Activated CD4-positive, CD25-positive, alpha-beta regulatory T cell treated with anti-CD3 and anti-CD28 coated beads, Interleukin-2, amount 50 U/mL, for 72 hours (primary cell): Measurements from ENCODE around the gene ASTE1.
"Not testable (repeated sequence)": the region's sequence is repeated elsewhere in the genome, so short reads cannot be mapped to it uniquely, and the experiment has no call there.

Source experiments
- DNase-seq: peaks from one replicate; pipeline ENCODE4 v3.0.0; 2021

Gene ASTE1

GRCh38 chr3:131026321-131027151 lies at the start of gene ASTE1, which contains the start of gene NEK11:
Gene ASTE1, minus strand, starts transcription at chr3:131026825. Its CDS starts 1,519 bp downstream, at chr3:131025306.
Gene NEK11, plus strand, starts transcription at chr3:131026877. Its CDS starts 2,832 bp downstream, at chr3:131029709.
- peak; percentile 89 for DNase-seq

DNA sequence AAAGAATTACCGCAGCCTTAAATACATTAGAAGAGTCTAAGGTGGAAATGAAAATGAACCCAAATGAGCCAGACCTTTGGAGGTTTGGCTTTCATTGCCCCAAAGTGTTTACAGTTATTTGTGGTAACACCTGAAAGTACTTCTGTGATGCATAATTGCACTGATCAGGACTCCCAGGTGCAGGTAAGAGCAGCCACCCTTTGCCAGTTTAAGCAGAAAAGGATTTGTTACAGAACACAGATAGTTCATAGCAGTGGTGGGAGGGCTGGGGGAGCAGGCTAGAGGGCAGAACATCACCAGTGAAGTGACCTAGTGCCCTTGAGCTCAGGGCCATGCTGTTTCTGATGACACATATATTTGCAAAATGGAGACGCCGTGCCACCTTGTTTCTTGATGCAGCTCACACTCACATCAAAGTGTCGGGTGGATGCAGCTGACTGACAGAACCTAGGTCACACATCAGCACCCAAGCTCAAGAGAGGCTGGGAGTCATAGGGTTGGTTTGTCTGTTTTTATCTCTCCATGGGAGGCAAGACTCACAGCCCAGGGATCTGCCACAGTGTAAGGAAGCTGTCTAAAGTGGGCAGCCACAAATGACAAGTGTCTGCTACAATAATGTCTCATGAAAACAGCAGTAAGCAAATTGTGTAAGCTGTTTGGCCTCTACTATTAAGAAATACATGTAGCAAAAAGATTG lies 49.2 kb upstream of the ASTE1 start:
- DNase-seq: no peak

DNA sequence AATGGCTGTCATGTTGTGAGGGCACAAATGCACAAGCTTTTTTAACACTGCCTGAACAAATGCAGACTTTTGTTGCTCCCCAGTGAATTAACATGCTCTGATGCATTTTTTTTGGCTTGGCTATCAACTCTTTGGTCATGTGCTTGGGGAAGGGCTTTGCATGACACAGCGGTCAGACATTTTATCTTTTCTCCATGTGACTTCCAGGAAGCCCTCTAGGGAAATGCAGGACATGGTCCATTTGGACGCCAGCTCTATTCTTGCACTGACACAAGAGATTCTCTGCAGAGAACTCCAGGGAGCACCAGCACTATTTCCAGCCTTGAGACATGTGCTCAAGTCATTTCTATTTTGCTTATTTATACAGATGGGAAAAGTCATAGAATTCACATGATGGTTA lies 46.2 kb upstream of the ASTE1 start:
- DNase-seq: no peak

DNA sequence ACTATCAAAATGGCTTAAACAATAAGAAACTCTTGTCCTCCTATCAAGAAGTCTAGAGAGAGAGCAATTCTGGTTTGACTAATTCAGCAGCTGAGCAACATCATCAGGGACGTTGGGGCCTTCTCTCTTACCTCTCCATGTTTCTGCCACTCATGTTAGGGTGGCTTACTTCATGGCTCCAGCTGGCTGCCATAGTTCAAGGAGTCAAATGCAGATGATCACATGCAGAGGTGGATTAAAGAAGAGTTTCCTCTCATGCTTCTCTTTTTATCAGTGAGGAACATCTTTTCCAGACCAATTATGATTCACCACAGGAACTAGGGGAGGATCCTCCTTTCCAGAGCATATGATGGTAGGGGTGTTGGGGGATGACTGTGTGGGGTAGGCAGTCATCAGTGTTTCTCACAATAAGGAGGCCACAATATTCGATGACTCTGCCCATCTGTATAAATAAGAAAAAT lies 45.5 kb upstream of the ASTE1 start:
- no peak for DNase-seq

GRCh38 chr3:131067983-131068382 lies 41.4 kb upstream of the ASTE1 start:
- DNase-seq: no peak

DNA sequence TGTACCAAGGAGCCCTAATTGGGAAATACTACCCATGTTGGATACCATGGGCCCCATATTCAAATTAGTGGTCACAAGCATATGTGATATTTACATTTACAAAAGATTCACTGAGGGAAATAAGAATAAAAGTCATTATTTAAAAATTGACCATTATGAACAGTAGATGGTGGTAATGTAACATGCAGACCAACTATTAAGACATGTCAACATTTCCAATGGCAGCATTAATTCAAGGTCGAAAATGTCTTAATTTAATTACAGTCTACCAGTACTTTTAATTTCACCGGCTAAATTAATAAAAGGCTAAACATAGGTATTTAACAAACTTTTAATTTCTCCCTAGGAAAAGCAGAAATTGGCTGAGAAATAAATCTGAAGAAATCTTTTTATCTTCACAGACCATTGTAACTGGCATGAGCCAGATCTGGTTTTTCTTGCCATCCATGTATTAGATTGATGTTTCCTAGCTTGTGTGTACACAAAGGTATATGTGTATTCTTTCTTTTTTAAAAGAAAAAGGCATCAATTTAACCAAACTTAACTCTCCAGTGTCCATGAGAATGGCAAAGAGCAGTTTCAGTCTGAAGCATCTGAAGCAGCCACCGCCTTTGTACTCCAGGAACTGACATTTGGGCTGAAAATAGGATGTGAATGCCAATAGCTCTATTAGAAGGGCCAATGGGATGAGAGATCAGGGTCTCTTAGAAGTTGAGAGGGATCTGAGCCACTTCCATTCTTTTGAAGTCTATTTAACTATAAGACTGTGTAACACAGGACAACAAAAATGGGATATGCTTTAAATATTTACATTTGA lies 26.6 kb upstream of the ASTE1 start:
- DNase-seq: no peak

DNA sequence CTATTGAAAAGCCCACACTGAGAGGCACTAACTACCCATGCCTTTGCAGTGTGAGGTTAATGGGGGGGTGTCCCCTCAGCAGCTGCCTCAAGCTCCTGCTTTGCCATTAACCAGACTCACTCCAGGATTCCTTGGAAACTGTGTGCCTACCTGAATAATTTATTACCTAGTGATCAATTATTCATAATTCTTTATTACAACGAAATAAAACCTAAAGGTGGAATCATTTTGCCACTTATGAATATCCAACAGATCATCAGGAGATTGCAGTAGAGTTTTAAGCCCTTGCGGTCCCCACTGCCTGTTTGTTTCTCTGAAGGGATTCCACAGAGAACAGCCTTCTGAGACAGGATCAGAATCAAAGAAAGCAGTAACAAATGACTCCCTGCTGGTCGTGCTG lies 23.4 kb upstream of the ASTE1 start:
- no peak for DNase-seq

- no peak for DNase-seq
Measured at GRCh38 chr3:131048030-131048429, 21.4 kb upstream of the ASTE1 start.

DNA sequence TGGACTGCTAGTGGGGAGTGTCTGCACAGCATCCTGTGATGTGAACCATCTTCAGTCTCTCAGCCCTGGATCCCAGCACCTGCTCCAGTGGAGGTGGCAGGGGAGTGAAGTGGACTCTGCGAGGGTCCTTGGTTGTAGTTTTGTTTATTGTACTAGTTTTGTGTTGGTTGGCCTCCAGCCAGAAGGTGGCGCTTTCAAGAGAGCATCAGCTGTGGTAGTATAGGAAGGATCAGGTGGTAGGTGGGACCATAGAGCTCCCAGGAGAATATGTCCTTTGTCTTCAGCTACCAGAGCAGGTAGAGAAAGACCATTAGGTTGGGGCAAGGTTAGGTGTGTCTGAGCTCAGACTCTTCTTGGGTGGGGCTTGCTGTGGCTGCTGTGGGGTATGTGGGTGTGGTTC lies 21.0 kb upstream of the ASTE1 start:
- no peak for DNase-seq

GRCh38 chr3:131042271-131042985 lies 15.8 kb upstream of the ASTE1 start:
- not testable (repeated sequence) for DNase-seq

DNA sequence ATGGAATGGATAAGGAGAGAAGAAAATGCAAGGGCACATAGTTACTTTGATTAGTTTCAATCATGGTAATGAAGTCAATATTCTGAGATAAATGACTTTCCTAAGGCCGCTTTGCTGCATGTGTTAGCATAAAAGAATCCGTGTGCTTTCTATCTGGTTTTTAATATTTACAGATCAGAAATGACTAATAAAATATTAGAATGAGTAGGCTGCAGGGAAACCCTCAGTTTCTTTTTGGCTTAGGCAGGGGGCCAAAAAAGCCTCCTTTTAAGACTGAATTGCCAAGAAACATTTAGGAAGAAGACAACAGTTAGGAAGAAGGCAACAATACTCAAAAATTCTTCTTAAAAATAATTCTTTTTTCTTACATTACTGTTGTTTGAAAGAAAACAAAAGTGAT lies 11.7 kb upstream of the ASTE1 start:
- no peak for DNase-seq

- DNase-seq: no peak
Measured at GRCh38 chr3:131036986-131037385, 10.4 kb upstream of the ASTE1 start.

DNA sequence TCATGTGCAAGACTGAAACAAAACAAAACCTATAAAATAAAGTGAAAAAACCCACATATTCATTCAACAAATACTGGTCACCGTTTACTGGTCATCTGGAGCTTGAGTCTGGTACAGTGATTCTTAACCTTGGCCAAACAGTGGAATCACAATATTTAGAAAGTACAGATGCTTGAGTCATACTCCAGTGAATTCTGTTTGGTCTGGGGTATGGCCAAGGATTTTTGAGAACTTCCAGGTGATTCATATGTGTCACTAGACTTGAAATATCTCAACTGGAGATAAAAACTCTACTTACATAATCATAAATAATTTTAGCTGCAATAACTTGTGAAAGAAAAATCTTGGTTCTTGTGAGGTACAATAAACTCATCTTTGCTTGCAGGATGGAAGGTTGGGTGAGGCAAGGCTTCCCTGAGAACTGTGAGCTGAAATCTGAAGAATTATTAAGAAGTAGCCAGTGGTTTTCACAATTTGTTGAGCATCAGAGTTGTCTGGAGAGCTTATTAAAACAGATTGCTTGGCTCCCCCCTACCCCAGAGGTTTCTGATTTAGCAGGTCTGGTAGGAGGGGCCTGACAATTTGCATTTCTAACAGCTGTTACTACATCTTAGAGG lies 9.7 kb upstream of the ASTE1 start:
- DNase-seq: no peak

DNA sequence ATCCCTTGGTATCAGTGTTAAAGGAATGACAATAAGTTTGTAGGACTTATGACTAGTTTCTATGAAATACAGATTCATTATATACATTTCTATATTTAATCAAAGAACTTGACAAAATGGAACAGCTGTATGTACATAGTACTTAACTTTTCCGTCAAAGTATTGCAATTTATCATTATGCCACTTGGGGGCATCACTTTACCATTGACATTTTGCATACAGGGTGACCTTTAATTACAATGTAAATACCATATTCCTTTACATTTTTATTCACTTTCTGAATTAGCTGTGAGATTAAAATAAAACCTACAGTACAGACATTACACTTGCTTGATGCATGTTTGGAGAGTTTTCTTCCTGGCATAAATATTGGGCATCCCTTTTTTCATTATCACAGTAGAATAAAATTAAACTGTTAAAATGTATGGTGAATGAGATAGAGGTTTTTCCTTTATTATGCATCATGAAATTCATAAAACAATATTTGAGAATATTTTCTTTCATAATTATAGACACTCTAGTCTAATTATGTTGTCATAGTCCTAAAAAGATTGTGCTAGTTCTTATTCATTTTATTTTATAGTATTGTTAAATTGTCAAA lies 7.0 kb upstream of the ASTE1 start:
- no peak for DNase-seq

- no peak for DNase-seq
Measured at GRCh38 chr3:131031660-131032059, 5.0 kb upstream of the ASTE1 start.

GRCh38 chr3:131028844-131029243 lies 2.2 kb upstream of the ASTE1 start:
- no peak for DNase-seq

DNA sequence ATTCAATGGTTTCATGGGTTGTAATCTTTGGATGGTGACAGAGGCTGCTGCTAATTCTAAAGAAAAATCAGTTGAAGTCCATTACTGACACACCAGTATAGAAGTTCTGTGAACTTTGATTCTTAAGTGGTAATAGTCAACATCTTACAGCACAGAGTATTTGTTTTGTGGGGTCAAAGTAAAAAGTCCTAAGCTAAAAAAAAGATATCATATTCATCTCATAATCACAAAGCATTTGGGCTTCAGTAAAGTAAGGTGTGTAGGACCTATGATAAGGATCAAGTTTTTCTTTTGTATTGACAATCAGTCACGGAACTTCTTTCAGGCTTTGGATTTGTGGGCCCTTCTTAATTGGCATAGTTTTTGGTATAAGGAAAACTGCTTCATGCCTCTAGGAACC lies 1.1 kb downstream of the ASTE1 start:
- no peak for DNase-seq

DNA sequence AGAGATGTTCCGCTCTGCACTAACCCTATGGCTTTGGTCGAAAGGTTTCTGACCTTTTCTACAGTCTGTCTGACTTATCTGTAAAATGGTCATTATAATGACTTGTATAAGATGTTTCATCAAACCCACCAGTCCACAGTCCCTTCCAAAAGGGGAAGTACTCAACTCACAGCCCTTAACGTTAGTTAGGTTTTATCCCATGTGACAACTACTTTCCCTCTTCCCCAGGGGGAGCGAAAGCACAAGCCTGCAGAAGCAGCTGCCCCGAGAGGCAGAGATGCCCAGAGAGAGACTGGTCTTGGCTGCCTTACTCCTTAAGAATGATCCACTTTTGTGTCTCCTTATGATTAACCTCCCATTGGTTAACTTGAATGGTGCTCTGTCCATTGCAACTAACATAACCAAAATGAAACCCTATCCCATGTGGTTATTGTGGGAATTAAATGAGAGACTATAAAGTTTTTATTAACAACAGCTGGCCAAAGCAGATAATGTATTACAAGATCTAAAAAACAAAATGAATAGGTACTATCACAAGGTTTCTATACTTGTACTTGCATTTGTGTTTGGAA lies 6.4 kb downstream of the ASTE1 start:
- no peak for DNase-seq

DNA sequence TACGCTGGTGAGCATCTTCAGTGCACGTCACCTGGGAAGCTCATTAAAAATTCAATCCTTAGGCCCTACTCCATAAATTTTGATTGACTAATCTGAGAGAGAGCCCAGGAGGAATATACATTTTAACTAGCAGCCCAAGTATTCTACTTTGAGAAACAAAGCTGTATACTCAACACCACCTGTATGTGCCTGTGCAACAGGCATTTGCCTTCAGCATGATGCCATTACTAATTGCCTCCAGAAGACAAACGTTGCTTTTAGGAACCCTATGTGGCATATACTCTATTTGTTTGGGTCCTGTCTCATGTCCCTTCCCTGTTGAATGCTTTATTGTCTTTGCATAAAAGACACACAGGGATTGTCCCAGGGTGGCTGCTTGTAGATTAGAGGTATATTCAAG lies 7.7 kb downstream of the ASTE1 start:
- no peak for DNase-seq

- no peak for DNase-seq
Measured at GRCh38 chr3:131009698-131010097, 16.9 kb downstream of the ASTE1 start.

DNA sequence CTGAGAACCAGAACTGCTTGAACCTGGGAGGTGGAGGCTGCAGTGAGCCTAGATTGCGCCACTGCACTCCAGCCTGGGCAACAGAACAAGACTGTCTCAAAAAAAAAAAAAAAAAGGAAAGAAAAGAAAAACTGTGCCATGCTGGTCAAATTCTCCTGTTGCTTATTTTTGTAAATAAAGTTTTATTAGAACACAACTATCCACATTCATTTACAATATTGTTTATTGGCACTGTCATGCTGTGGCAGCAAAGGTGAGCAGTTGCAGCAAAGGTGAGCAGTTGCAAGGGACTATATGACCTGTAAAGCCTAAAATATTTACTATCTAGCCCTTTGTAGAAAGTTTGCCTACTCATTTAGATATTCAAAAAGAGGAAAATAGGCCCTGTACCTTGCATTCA lies 18.3 kb downstream of the ASTE1 start:
- DNase-seq: no peak
